HK-2 (cell line): Measurements from ENCODE around the gene PCNX4.
"Not testable (repeated sequence)": the region's sequence is repeated elsewhere in the genome, so short reads cannot be mapped to it uniquely, and the experiment has no call there.

Experiments
- DNase-seq: peaks from one replicate; pipeline ENCODE4 v3.0.0-alpha.2; 2018; ENCODE audit not compliant: unreplicated experiment

Gene PCNX4

GRCh38 chr14:60091550-60092525 lies at the start of gene PCNX4:
PCNX4 (plus strand) TSS chr14:60091923; CDS start chr14:60107639, 15,716 bp downstream.
- peak; percentile 94 for DNase-seq

GRCh38 chr14:60047976-60048375 lies 43.7 kb upstream of the PCNX4 start:
- DNase-seq, result not testable (repeated sequence)

GRCh38 chr14:60051721-60052221 lies 40.0 kb upstream of the PCNX4 start:
- no peak for DNase-seq

- DNase-seq, result no peak
Measured at GRCh38 chr14:60058087-60058486, 33.6 kb upstream of the PCNX4 start.

GRCh38 chr14:60061371-60061770 lies 30.4 kb upstream of the PCNX4 start:
- no peak for DNase-seq

- DNase-seq, result no peak
Measured at GRCh38 chr14:60064491-60065072, 27.1 kb upstream of the PCNX4 start.

GRCh38 chr14:60067882-60068281 lies 23.8 kb upstream of the PCNX4 start:
- no peak for DNase-seq

GRCh38 chr14:60079723-60080122 lies 12.0 kb upstream of the PCNX4 start:
- no peak for DNase-seq

GRCh38 chr14:60085085-60085484 lies 6.6 kb upstream of the PCNX4 start:
- DNase-seq, result no peak

- DNase-seq, result no peak
Measured at GRCh38 chr14:60085693-60086092, 6.0 kb upstream of the PCNX4 start.

- DNase-seq, result no peak
Measured at GRCh38 chr14:60087668-60088067, 4.1 kb upstream of the PCNX4 start.

- no peak for DNase-seq
Measured at GRCh38 chr14:60089221-60089620, 2.5 kb upstream of the PCNX4 start.

- peak; percentile 63 for DNase-seq
Measured at GRCh38 chr14:60090864-60091519, 731 bp upstream of the PCNX4 start.

GRCh38 chr14:60092526-60092920 lies 800 bp downstream of the PCNX4 start:
- DNase-seq, result peak; percentile 26

GRCh38 chr14:60093080-60093479 lies 1.4 kb downstream of the PCNX4 start:
- DNase-seq, result no peak

GRCh38 chr14:60093606-60094005 lies 1.9 kb downstream of the PCNX4 start:
- no peak for DNase-seq

GRCh38 chr14:60094306-60094897 lies 2.7 kb downstream of the PCNX4 start:
- peak; percentile 60 for DNase-seq

- DNase-seq, result no peak
Measured at GRCh38 chr14:60095231-60095630, 3.5 kb downstream of the PCNX4 start.

GRCh38 chr14:60095781-60096450 lies 4.2 kb downstream of the PCNX4 start:
- no peak for DNase-seq

GRCh38 chr14:60097974-60098373 lies 6.3 kb downstream of the PCNX4 start:
- DNase-seq, result no peak

- not testable (repeated sequence) for DNase-seq
Measured at GRCh38 chr14:60099855-60100254, 8.1 kb downstream of the PCNX4 start.
